ENCODE data around the gene BLZF1. TPM values are rescaled to one million over a fixed set of nuclear protein-coding genes. Genes with fewer than 3 reads are reported as not detected.
A peak's percentile ranks its signal among the peaks of the same experiment; 100 is the strongest.

Gene BLZF1
- total and polyA plus RNA-seq, 2 of the 8 experiments (the other 6 are each of a cell fraction or from before 2014, with no cell fraction given): 1.8 to 10.3 TPM

DNA sequence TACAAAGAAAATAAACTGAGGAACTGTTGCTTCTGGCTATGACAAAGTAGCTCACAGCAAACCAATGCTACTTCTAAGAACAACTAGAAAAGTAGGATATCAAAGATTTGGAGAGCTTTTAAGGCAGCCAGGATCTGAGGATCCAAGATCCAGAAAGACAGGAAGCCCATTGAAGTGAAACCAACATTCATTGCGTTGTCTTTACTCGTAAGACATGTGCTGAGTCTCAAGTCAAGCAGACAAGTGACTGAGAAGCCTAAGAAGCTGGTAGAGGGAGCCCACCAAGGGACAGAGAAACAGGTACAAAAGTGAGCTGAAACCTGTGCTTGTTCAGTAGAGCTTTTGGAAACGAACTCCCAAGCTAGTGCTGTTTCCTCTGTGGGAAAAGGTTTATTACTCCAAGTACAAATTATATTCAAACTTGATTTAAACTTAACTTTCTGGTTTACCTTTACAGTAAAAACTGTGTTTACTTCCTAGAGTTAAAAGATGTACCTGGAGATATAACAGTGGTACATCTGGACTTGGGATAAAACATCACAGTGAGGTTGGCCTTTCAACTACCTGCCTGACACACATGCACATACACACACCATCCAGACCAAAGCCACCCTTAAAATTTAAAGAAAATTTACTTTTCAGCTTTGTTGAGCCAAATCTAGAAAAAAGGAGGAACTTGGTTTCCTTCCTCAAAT is 41.6 kb upstream of the BLZF1 start:
- FAIRE-seq: no peak
- CTCF ChIA-PET (ENCODE audit: partially characterized antibody): interaction anchor here (0.9 to 1.4 kb wide), 3 partner anchors 13 to 723 kb away, joined by 3 to 5 read pairs (median 3); no protein-coding TSS in a partner anchor

More for the DNA sequence above, 41.6 kb upstream of the BLZF1 start:
- H2AK5ac ChIP-seq (ENCODE audit: low read depth, low read length): no peak overlapping the region
- POLR2A ChIA-PET (ENCODE audit: partially characterized antibody): no interaction called here
- no peak overlapping the region for H2BK120ac ChIP-seq (replicated peaks; ENCODE audit: low read depth, low read length)
- H3K14ac ChIP-seq (ENCODE audit: insufficient read length): no peak overlapping the region
- no peak overlapping the region for H2BK12ac ChIP-seq (ENCODE audit: low read depth, low read length)
- no peak overlapping the region for H2BK20ac ChIP-seq (ENCODE audit: low read length)
- no peak overlapping the region for H3K56ac ChIP-seq (replicated peaks; ENCODE audit: insufficient read length, low read depth, low read length)
- H3K27me3 ChIP-seq (replicated peaks in 1 of 4; ENCODE audit: control insufficient read depth in 3 of 4, extremely low read depth in 1 of 4, insufficient read depth in 3 of 4, low read length in 3 of 4): peaks cover 0 to 1% (median 0%) of the 10 kb centered on the region in 4 experiments; a peak in 1 of 7 replicates
- H3K18ac ChIP-seq (ENCODE audit: extremely low read depth, low read length): peak overlapping the region; percentile 9; the same call in 1 of the 2 replicates
- no peak overlapping the region for H4K8ac ChIP-seq (ENCODE audit: extremely low read depth, insufficient read depth, low read length)
- no peak overlapping the region for H4K5ac ChIP-seq (ENCODE audit: insufficient read length, low read depth, low read length)
- no peaks in the 10 kb centered on the region for H3K9me3 ChIP-seq (ENCODE audit: insufficient read depth in 2 of 2, low read depth in 1 of 2, low read length in 1 of 2)
- no peak overlapping the region for H4K91ac ChIP-seq (replicated peaks; ENCODE audit: insufficient read length, low read length)
- H3K4me1 ChIP-seq (replicated peaks in 1 of 4; ENCODE audit: control insufficient read depth in 3 of 4, insufficient read depth in 4 of 4, low read length in 3 of 4): peaks cover 0 to 4% (median 2%) of the 10 kb centered on the region in 4 experiments; a peak in 2 of 7 replicates
- no peak overlapping the region for H3K23ac ChIP-seq (ENCODE audit: insufficient read length)
- H3K79me1 ChIP-seq (ENCODE audit: low read depth, low read length): no peaks in the 10 kb centered on the region
- H2BK5ac ChIP-seq (ENCODE audit: low read depth, low read length): no peak overlapping the region
- H2AFZ ChIP-seq (ENCODE audit: low read length): no peak overlapping the region
- H2BK15ac ChIP-seq (ENCODE audit: low read length): no peak overlapping the region
- no peak overlapping the region for H3K4me3 ChIP-seq (ENCODE audit: extremely low read depth in 1 of 4, insufficient read depth in 2 of 4, low read depth in 3 of 4, low read length in 4 of 4)
- 85% methylated on average over 3 of the region's 3 CpGs; no CpG with 5 or more reads in 1 of the 2 experiments for WGBS, 2 experiments (ENCODE audit: extremely low coverage in 1 of 2, insufficient coverage in 1 of 2, insufficient read length in 1 of 2, insufficient replicate concordance in 2 of 2, low coverage in 1 of 2, low lambda C conversion rate in 2 of 2, missing lambda C conversion rate in 1 of 2)
- no peaks in the 10 kb centered on the region for H3K36me3 ChIP-seq (ENCODE audit: control insufficient read depth in 2 of 4, insufficient read depth in 4 of 4, low read length in 3 of 4)
- no peaks in the 10 kb centered on the region for H4K20me1 ChIP-seq (replicated peaks in 1 of 2; ENCODE audit: control insufficient read depth in 1 of 2, insufficient read depth in 2 of 2, low read length in 2 of 2)
- H3K23me2 ChIP-seq (ENCODE audit: low read depth, low read length): no peaks in the 10 kb centered on the region
- H3K9ac ChIP-seq (replicated peaks in 1 of 4; ENCODE audit: extremely low read depth in 1 of 4, low read depth in 3 of 4, low read length in 3 of 4): no peak overlapping the region
- no peak for DNase-seq (ENCODE audit: low read depth in 1 of 2, low spot score in 2 of 2)
- H3K27ac ChIP-seq (ENCODE audit: low read depth, low read length): no peak overlapping the region
- peaks cover 0 to 4% of the 10 kb centered on the region in 2 experiments; a peak in 1 of 4 replicates for H3K79me2 ChIP-seq (ENCODE audit: control insufficient read depth in 1 of 2, insufficient read depth in 2 of 2, low read length in 2 of 2)
- H3K4ac ChIP-seq (replicated peaks; ENCODE audit: insufficient read length, low read depth, low read length): no peak overlapping the region
- no peak overlapping the region for H3K4me2 ChIP-seq (ENCODE audit: insufficient read depth in 1 of 2, low read depth in 2 of 2, low read length in 2 of 2)
